Osteoblast (primary cell): Measurements from ENCODE around the gene ARHGAP45. TPM values are rescaled to one million over a fixed set of nuclear protein-coding genes. Genes with fewer than 3 reads are reported as not detected.

Source experiments
- DNase-seq: peaks from one replicate; pipeline ENCODE4 v3.0.0; 2011; ENCODE audit warnings: low spot score, mixed read lengths; ENCODE audit not compliant: insufficient read length; ENCODE audit errors: missing footprints
- H2AFZ ChIP-seq: 2 replicates; pipeline ENCODE4 v1.6.0; 2011; ENCODE audit warnings: mild to moderate bottlenecking, low read length
- H3K27ac ChIP-seq: 2 replicates; pipeline ENCODE4 v1.5.1; 2011; ENCODE audit warnings: mild to moderate bottlenecking, low read depth, low read length, moderate library complexity
- H3K27me3 ChIP-seq: 2 replicates; pipeline ENCODE4 v1.6.0; 2012; ENCODE audit warnings: mild to moderate bottlenecking, control low read depth, inconsistent platforms, low read length, moderate library complexity; ENCODE audit not compliant: insufficient read depth
- H3K36me3 ChIP-seq: 2 replicates; pipeline ENCODE4 v1.5.1; 2011; ENCODE audit warnings: mild to moderate bottlenecking, low read length, control low read depth, moderate library complexity; ENCODE audit not compliant: insufficient read depth
- H3K4me1 ChIP-seq: 2 replicates; pipeline ENCODE4 v1.5.1; 2011; ENCODE audit warnings: mild to moderate bottlenecking, low read length, control low read depth, moderate library complexity; ENCODE audit not compliant: insufficient read depth
- H3K4me2 ChIP-seq: 2 replicates; pipeline ENCODE4 v1.6.0; 2011; ENCODE audit warnings: mild to moderate bottlenecking, low read length; ENCODE audit not compliant: insufficient read depth
- H3K4me3 ChIP-seq: fragments of 200-600 bp; sonication (generic); 3 replicates; pipeline ENCODE4 v1.5.1; 2012; ENCODE audit warnings: mild to moderate bottlenecking, low read length, inconsistent platforms; ENCODE audit not compliant: insufficient read depth
- H3K79me2 ChIP-seq: 2 replicates; pipeline ENCODE4 v1.6.0; 2012; ENCODE audit warnings: mild to moderate bottlenecking, low read length, control low read depth, inconsistent platforms; ENCODE audit not compliant: insufficient read depth
- H3K9me3 ChIP-seq: 2 replicates; pipeline ENCODE4 v1.5.1; 2011; ENCODE audit warnings: low read depth, low read length, control low read depth
- H4K20me1 ChIP-seq: 2 replicates; pipeline ENCODE4 v1.6.0; 2012; ENCODE audit warnings: mild to moderate bottlenecking, low read length, control low read depth; ENCODE audit not compliant: insufficient read depth
- total RNA-seq: library from RNA; depleted of rRNA; stranded (reverse); fragments of >200 nt; gene quantifications from 2 replicates; pipeline ENCODE4 v1.2.3, GENCODE V29; 2012
- TF ChIP-seq, protein P1 (sequence below): IDR thresholded peaks from 2 replicates; pipeline ENCODE4 v1.5.1; 2011; ENCODE audit warnings: mild to moderate bottlenecking, low read depth, low read length, moderate library complexity; ENCODE audit errors: extremely low read depth

ARHGAP45 gene
- total RNA-seq, 1 donor = 0.72 TPM

DNA sequence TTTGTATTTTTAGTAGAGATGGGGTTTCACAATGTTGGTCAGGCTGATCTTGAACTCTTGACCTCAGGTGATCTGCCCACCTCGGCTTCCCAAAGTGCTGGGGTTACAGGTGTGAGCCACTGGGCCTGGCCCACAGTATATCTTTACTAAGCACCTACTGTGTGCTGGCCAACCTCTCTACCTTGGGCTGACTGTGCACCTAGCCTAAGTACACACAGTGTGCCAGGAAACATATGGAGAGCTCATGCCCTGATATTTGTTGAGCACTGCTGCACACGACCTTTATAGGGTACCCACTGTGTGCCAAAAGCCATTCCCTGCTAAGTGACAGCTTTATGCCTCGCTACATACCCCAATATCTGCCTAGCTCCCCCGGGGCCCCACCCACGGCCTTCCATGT is 6.3 kb upstream of the ARHGAP45 start:
- TF ChIP-seq, protein P1, sequence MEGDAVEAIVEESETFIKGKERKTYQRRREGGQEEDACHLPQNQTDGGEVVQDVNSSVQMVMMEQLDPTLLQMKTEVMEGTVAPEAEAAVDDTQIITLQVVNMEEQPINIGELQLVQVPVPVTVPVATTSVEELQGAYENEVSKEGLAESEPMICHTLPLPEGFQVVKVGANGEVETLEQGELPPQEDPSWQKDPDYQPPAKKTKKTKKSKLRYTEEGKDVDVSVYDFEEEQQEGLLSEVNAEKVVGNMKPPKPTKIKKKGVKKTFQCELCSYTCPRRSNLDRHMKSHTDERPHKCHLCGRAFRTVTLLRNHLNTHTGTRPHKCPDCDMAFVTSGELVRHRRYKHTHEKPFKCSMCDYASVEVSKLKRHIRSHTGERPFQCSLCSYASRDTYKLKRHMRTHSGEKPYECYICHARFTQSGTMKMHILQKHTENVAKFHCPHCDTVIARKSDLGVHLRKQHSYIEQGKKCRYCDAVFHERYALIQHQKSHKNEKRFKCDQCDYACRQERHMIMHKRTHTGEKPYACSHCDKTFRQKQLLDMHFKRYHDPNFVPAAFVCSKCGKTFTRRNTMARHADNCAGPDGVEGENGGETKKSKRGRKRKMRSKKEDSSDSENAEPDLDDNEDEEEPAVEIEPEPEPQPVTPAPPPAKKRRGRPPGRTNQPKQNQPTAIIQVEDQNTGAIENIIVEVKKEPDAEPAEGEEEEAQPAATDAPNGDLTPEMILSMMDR = no peak
- peaks cover 26% of the 10 kb centered on the region for H3K9me3 ChIP-seq
- no peaks in the 10 kb centered on the region for H3K36me3 ChIP-seq
- H3K27ac ChIP-seq = no peak overlapping the region
- H3K27me3 ChIP-seq = no peaks in the 10 kb centered on the region
- H3K4me2 ChIP-seq = no peak overlapping the region
- H3K79me2 ChIP-seq = no peaks in the 10 kb centered on the region
- no peak overlapping the region for H3K4me3 ChIP-seq
- no peaks in the 10 kb centered on the region for H4K20me1 ChIP-seq
- H3K4me1 ChIP-seq = no peaks in the 10 kb centered on the region
- no peak for DNase-seq
- no peak overlapping the region for H2AFZ ChIP-seq

DNA sequence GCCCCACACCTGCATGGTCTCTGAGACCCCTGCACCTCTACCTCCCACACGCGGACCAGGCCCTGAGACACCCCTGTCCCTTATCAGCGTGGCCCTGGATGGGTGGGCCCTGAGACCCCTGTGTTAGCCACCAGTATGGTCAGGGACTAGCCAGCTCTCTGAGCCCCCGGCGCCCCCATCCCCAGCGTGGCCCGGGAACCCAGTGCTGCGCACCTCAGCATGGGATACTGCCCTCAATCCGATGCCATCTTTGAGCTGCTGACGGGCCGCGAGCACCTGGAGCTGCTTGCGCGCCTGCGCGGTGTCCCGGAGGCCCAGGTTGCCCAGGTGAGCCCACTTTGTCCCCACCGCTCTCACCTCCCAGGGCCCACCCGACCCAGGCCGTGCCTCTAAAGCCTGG is 5.0 kb upstream of the ARHGAP45 start:
- H3K4me3 ChIP-seq = no peak overlapping the region
- no peak for DNase-seq
- H3K36me3 ChIP-seq = no peaks in the 10 kb centered on the region
- no peak overlapping the region for H2AFZ ChIP-seq
- H3K27ac ChIP-seq = no peak overlapping the region
- no peaks in the 10 kb centered on the region for H3K4me1 ChIP-seq
- H4K20me1 ChIP-seq = no peaks in the 10 kb centered on the region
- H3K27me3 ChIP-seq = peaks cover 8% of the 10 kb centered on the region
- peaks cover 17% of the 10 kb centered on the region for H3K9me3 ChIP-seq
- no peaks in the 10 kb centered on the region for H3K79me2 ChIP-seq
- H3K4me2 ChIP-seq = no peak overlapping the region
- TF ChIP-seq, protein P1 = no peak

DNA sequence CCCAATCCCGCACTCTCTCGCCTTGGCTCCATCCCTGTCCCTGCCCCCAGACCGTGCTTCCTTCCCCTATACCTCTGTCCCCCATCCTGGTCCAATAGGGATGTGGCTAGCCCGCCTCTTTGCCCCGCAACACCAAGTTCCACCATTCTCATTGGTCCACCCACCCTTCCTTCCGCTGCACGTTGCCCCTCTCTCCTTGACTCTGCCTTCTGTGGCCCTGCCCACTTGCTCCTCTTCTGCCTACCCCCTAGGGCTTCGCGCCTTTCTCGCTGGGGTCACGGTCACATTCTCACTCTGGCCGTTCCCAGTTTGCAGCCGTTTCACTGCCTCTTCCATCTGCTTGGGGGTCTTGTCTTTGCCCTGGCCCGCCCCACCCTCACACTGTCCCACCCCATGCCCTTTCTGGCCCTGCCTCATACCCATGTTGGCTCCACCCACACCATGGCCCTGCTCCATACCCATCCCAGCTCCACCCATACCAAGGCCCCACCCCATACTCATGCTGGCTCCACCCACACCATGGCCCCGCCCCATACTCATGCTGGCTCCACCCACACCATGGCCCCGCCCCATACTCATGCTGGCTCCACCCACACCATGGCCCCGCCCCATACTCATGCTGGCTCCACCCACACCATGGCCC is 4.5 kb upstream of the ARHGAP45 start:
- no peak for DNase-seq
- Histone ChIP-seq H3K4me1 (no peaks in the 10 kb centered on the region), H3K36me3 (no peaks in the 10 kb centered on the region), H3K4me3 (no peak overlapping the region), H3K4me2 (no peak overlapping the region), H3K27me3 (peaks cover 13% of the 10 kb centered on the region), H2AFZ (no peak overlapping the region), H3K9me3 (peaks cover 12% of the 10 kb centered on the region), H3K27ac (no peak overlapping the region), H3K79me2 (no peaks in the 10 kb centered on the region), H4K20me1 (no peaks in the 10 kb centered on the region)
- TF ChIP-seq, protein P1 = no peak

DNA sequence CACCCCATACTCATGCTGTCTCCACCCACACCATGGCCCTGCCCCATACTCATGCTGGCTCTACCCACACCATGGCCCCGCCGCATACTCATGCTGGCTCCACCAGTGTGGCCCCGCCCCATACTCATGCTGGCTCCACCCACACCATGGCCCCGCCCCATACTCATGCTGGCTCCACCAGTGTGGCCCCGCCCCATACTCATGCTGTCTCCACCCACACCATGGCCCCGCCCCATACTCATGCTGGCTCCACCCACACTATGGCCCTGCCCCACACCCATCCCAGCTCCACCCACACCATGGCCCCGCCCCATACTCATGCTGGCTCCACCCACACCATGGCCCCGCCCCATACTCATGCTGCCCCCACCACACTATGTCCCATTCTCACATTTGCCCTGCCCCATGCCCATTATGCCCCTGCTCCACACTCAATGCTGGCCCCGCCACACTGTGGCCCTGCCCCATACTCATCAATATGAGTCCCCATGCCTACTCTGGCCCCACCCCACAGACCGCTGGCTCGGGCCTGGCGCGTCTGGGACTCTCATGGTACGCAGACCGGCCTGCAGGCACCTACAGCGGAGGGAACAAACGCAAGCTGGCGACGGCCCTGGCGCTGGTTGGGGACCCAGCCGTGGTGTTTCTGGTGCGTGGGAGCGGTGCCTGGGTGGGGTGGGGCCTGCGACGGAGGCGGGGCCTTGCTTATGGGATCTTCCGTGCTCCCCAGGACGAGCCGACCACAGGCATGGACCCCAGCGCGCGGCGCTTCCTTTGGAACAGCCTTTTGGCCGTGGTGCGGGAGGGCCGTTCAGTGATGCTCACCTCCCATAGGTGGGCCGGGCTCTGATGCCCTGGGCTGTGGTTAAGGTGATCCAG is 3.7 kb upstream of the ARHGAP45 start:
- H3K9me3 ChIP-seq = peaks cover 5% of the 10 kb centered on the region
- H3K4me3 ChIP-seq = no peak overlapping the region
- no peaks in the 10 kb centered on the region for H3K4me1 ChIP-seq
- no peak overlapping the region for H2AFZ ChIP-seq
- TF ChIP-seq, protein P1 = no peak
- no peaks in the 10 kb centered on the region for H3K79me2 ChIP-seq
- H3K4me2 ChIP-seq = no peak overlapping the region
- peaks cover 19% of the 10 kb centered on the region for H3K27me3 ChIP-seq
- no peak overlapping the region for H3K27ac ChIP-seq
- no peaks in the 10 kb centered on the region for H4K20me1 ChIP-seq
- no peaks in the 10 kb centered on the region for H3K36me3 ChIP-seq
- DNase-seq = no peak
